Right ventricle myocardium inferior (tissue), 1 donor: ENCODE data around the gene PIP4K2A. TPM values are rescaled to one million over a fixed set of nuclear protein-coding genes. Genes with fewer than 3 reads are reported as not detected.
A peak's percentile ranks its signal among the peaks of the same experiment; 100 is the strongest.
"Not testable (repeated sequence)": the region's sequence is repeated elsewhere in the genome, so short reads cannot be mapped to it uniquely, and the experiment has no call there.

Experiments used
- ATAC-seq: fragments of 200-7000 bp; cut with Tn5 transposase; one replicate; pipeline ENCODE4 v1.9.1; 2020; ENCODE audit warnings: mild to moderate bottlenecking, moderate library complexity
- DNase-seq: peaks from one replicate; pipeline ENCODE4 v3.0.0; 2021; ENCODE audit errors: missing footprints
- intact Hi-C: fragments of 100-400 bp; cut with DNase I; formaldehyde crosslinking; loops from one replicate; pipeline ENCODE4 v1.11.0; 2022
- total RNA-seq: library from RNA; stranded (reverse); fragmentation: NEBNext Ultra II Directional; extraction: Animal tissue kit (Norgen Biotek cat#: 25700); gene quantifications from one replicate; pipeline ENCODE4 v1.2.1, GENCODE V29; 2021
- donor health status: DM: no; HTN: yes; CAD: no; lungs with severe emphysema.

The PIP4K2A gene
- total RNA-seq, 1 donor from 2014 or later, result 14.0 TPM

- DNase-seq (no peak), ATAC-seq (no peak)
- intact Hi-C loops, result no loop called here
These were observed 186.9 kb downstream of the PIP4K2A start for GRCh38 chr10:22527520-22527919.

- intact Hi-C loops, DNase-seq, ATAC-seq: not testable (repeated sequence)
These were observed 190.0 kb downstream of the PIP4K2A start for GRCh38 chr10:22524333-22524732.

GRCh38 chr10:22520645-22521044, 193.7 kb downstream of the PIP4K2A start:
- ATAC-seq, DNase-seq, intact Hi-C loops: not testable (repeated sequence)

GRCh38 chr10:22518167-22518724, 196.1 kb downstream of the PIP4K2A start:
- intact Hi-C loops, result no loop called here
- DNase-seq (no peak), ATAC-seq (no peak)

GRCh38 chr10:22515009-22515408, 199.4 kb downstream of the PIP4K2A start:
- DNase-seq (no peak), ATAC-seq (no peak)
- intact Hi-C loops, result no loop called here

GRCh38 chr10:22514414-22514758, 200.0 kb downstream of the PIP4K2A start:
- ATAC-seq, DNase-seq, intact Hi-C loops: not testable (repeated sequence)

GRCh38 chr10:22513483-22514413, 200.6 kb downstream of the PIP4K2A start:
- DNase-seq, intact Hi-C loops, ATAC-seq: not testable (repeated sequence)

- ATAC-seq, DNase-seq, intact Hi-C loops: not testable (repeated sequence)
These were observed 202.4 kb downstream of the PIP4K2A start for GRCh38 chr10:22512015-22512414.

- ATAC-seq, DNase-seq, intact Hi-C loops: not testable (repeated sequence)
These were observed 206.2 kb downstream of the PIP4K2A start for GRCh38 chr10:22508214-22508613.

- DNase-seq (no peak), ATAC-seq (no peak)
- intact Hi-C loops, result no loop called here
These were observed 208.3 kb downstream of the PIP4K2A start for GRCh38 chr10:22505911-22506685.

GRCh38 chr10:22504766-22505165, 209.6 kb downstream of the PIP4K2A start:
- ATAC-seq (no peak), DNase-seq (no peak)
- intact Hi-C loops, result no loop called here

GRCh38 chr10:22503315-22504088, 210.9 kb downstream of the PIP4K2A start:
- intact Hi-C loops, result no loop called here
- ATAC-seq, result no peak
- no peak for DNase-seq

- intact Hi-C loops, result no loop called here
- DNase-seq (no peak), ATAC-seq (no peak)
These were observed 212.5 kb downstream of the PIP4K2A start for GRCh38 chr10:22501863-22502262.

GRCh38 chr10:22501413-22501812, 213.0 kb downstream of the PIP4K2A start:
- ATAC-seq, result no peak

GRCh38 chr10:22500656-22501340, 213.6 kb downstream of the PIP4K2A start:
- intact Hi-C loops, result no loop called here
- DNase-seq (no peak), ATAC-seq (peak; percentile 56)

More at GRCh38 chr10:22501413-22501812, 213.0 kb downstream of the PIP4K2A start:
- no peak for DNase-seq
- intact Hi-C loops, result no loop called here

- DNase-seq, ATAC-seq, intact Hi-C loops: not testable (repeated sequence)
These were observed 214.4 kb downstream of the PIP4K2A start for GRCh38 chr10:22499973-22500372.

- intact Hi-C loops, result no loop called here
- DNase-seq, result no peak
- ATAC-seq, result no peak
These were observed 219.0 kb downstream of the PIP4K2A start for GRCh38 chr10:22495396-22495795.

GRCh38 chr10:22494007-22494406, 220.4 kb downstream of the PIP4K2A start:
- ATAC-seq (no peak), DNase-seq (no peak)
- intact Hi-C loops, result no loop called here
